Smooth muscle cell (in vitro differentiated cells): ENCODE data around the gene KLHL6. TPM values are rescaled to one million over a fixed set of nuclear protein-coding genes. Genes with fewer than 3 reads are reported as not detected.

Experiments used
- DNase-seq: peaks from one replicate; lab custom pipeline; 2025; ENCODE audit not compliant: unreplicated experiment; lab: John Stamatoyannopoulos, UW
- H2AFZ ChIP-seq: fragments of 200-600 bp; sonication (generic); 2 replicates; pipeline ENCODE4 v1.6.0; 2016; ENCODE audit warnings: antibody characterized with exemption, low read depth, mild to moderate bottlenecking
- H3F3A ChIP-seq: fragments of 200-600 bp; sonication (generic); 2 replicates; pipeline ENCODE4 v1.6.0; 2017; ENCODE audit warnings: antibody characterized with exemption, low read depth
- H3K27ac ChIP-seq: fragments of 200-600 bp; sonication (generic); 2 replicates; pipeline ENCODE4 v1.5.1; 2016; ENCODE audit warnings: low read depth, mild to moderate bottlenecking
- H3K27me3 ChIP-seq: fragments of 200-600 bp; sonication (generic); 2 replicates; pipeline ENCODE4 v1.6.1; 2016; ENCODE audit warnings: low read depth, mild to moderate bottlenecking
- H3K36me3 ChIP-seq: fragments of 200-600 bp; sonication (generic); 2 replicates; pipeline ENCODE4 v1.5.1; 2016; ENCODE audit warnings: low read depth
- H3K4me1 ChIP-seq: fragments of 200-600 bp; sonication (generic); 2 replicates; pipeline ENCODE4 v1.5.1; 2016; ENCODE audit warnings: low read depth
- H3K4me2 ChIP-seq: fragments of 200-600 bp; sonication (generic); 2 replicates; pipeline ENCODE4 v1.6.0; 2016; ENCODE audit warnings: mild to moderate bottlenecking
- H3K4me3 ChIP-seq: fragments of 200-600 bp; sonication (generic); 2 replicates; pipeline ENCODE4 v1.5.1; 2016; ENCODE audit warnings: mild to moderate bottlenecking
- H3K79me2 ChIP-seq: fragments of 200-600 bp; sonication (generic); 2 replicates; pipeline ENCODE4 v1.6.0; 2016; ENCODE audit warnings: low read depth, mild to moderate bottlenecking
- H3K9ac ChIP-seq: fragments of 200-600 bp; sonication (generic); 2 replicates; pipeline ENCODE4 v1.6.0; 2016; ENCODE audit warnings: low read depth
- H3K9me3 ChIP-seq: fragments of 200-600 bp; sonication (generic); replicated peaks from 2 replicates; pipeline ENCODE4 v1.5.1; 2016; ENCODE audit warnings: low read depth
- H4K20me1 ChIP-seq: fragments of 200-600 bp; sonication (generic); 2 replicates; pipeline ENCODE4 v1.6.0; 2016; ENCODE audit warnings: low read depth
- CTCF ChIP-seq: fragments of 200-600 bp; sonication (generic); IDR thresholded peaks from 2 replicates; pipeline ENCODE4 v1.5.1; 2017; ENCODE audit warnings: borderline replicate concordance, mild to moderate bottlenecking, antibody characterized with exemption; ENCODE audit not compliant: insufficient read depth, poor library complexity, severe bottlenecking
- WGBS: methylation state at CpG from one replicate; pipeline ENCODE4 v1.1.7; 2016; ENCODE audit warnings: low lambda C conversion rate; 5-methylcytosine and 5-hydroxymethylcytosine counted together
- polyA plus RNA-seq: library from polyadenylated mRNA; unstranded; fragments of >200 nt; fragmentation: Nextera tagmentation; extraction: Ambion mirVana; gene quantifications from 2 replicates; pipeline ENCODE4 v1.2.1, GENCODE V29; 2016
- total RNA-seq: library from RNA; depleted of rRNA; stranded (reverse); fragments of >200 nt; gene quantifications from 2 replicates; pipeline ENCODE4 v1.2.3, GENCODE V29; 2014

Gene KLHL6
- total and polyA plus RNA-seq, 2 experiments from 2014 or later: 0.22 TPM; not detected in 1

GRCh38 chr3:183548262-183548769 is 7.2 kb downstream of the KLHL6 start:
- Histone ChIP-seq H3K27me3 (no peaks in the 10 kb centered on the region), H2AFZ (peak overlapping the region; percentile 59), H3F3A (peaks cover 8% of the 10 kb centered on the region), H3K9me3 (no peaks in the 10 kb centered on the region), H3K4me1 (peaks cover 13% of the 10 kb centered on the region), H3K4me2 (peak overlapping the region; percentile 58), H3K4me3 (no peak overlapping the region), H3K36me3 (no peaks in the 10 kb centered on the region), H3K79me2 (no peaks in the 10 kb centered on the region), H3K27ac (peak overlapping the region; percentile 93), H3K9ac (peak overlapping the region; percentile 73), H4K20me1 (no peaks in the 10 kb centered on the region)
- WGBS: 3% methylated on average over 2 of the region's 2 CpGs
- TF ChIP-seq CTCF: no peak
- DNase-seq: no peak

- Histone ChIP-seq H3K79me2 (no peaks in the 10 kb centered on the region), H3K4me3 (no peak overlapping the region)
These were observed 8.9 kb downstream of the KLHL6 start for GRCh38 chr3:183546625-183547024.

GRCh38 chr3:183545708-183546107 is 9.8 kb downstream of the KLHL6 start:
- Histone ChIP-seq H4K20me1 (no peaks in the 10 kb centered on the region), H3K4me2 (no peak overlapping the region), H3K27ac (no peak overlapping the region), H3K36me3 (no peaks in the 10 kb centered on the region), H3K27me3 (no peaks in the 10 kb centered on the region), H3K4me3 (no peak overlapping the region), H3F3A (peaks cover 8% of the 10 kb centered on the region), H3K4me1 (peaks cover 13% of the 10 kb centered on the region), H3K9me3 (no peaks in the 10 kb centered on the region), H2AFZ (no peak overlapping the region), H3K79me2 (no peaks in the 10 kb centered on the region), H3K9ac (no peak overlapping the region)
- no peak for DNase-seq
- no peak for TF ChIP-seq CTCF
- 90% methylated on average over 6 of the region's 6 CpGs for WGBS

More at GRCh38 chr3:183546625-183547024, 8.9 kb downstream of the KLHL6 start:
- no peak for DNase-seq
- no peak for TF ChIP-seq CTCF
- Histone ChIP-seq H4K20me1 (no peaks in the 10 kb centered on the region), H3F3A (peaks cover 8% of the 10 kb centered on the region), H3K9ac (no peak overlapping the region), H3K9me3 (no peaks in the 10 kb centered on the region), H3K27ac (no peak overlapping the region), H3K4me2 (no peak overlapping the region), H2AFZ (no peak overlapping the region), H3K4me1 (peaks cover 13% of the 10 kb centered on the region), H3K36me3 (no peaks in the 10 kb centered on the region), H3K27me3 (no peaks in the 10 kb centered on the region)
- WGBS: 95% methylated on average over 19 of the region's 19 CpGs

- Histone ChIP-seq H3K27ac (no peak overlapping the region), H3K4me1 (peaks cover 3% of the 10 kb centered on the region), H4K20me1 (no peaks in the 10 kb centered on the region), H3K36me3 (no peaks in the 10 kb centered on the region), H3K4me3 (no peak overlapping the region), H3F3A (no peaks in the 10 kb centered on the region), H3K9me3 (no peaks in the 10 kb centered on the region), H3K4me2 (no peak overlapping the region), H3K79me2 (no peaks in the 10 kb centered on the region), H2AFZ (no peak overlapping the region), H3K9ac (no peak overlapping the region), H3K27me3 (no peaks in the 10 kb centered on the region)
- TF ChIP-seq CTCF: no peak
- WGBS: 74% methylated on average over 4 of the region's 4 CpGs
- DNase-seq: no peak
These were observed 13.2 kb downstream of the KLHL6 start for GRCh38 chr3:183542355-183542754.
